ENCODE results near the gene MAP3K14.

GRCh38 chr17:45364531-45365390, 47.9 kb upstream of the MAP3K14 start:
- TF ChIP-seq CTCF (IDR thresholded peaks at IDR 0.05) (no peak), EZH2 (IDR thresholded peaks at IDR 0.05) (no peak), EZH2phosphoT487 (IDR thresholded peaks at IDR 0.05) (no peak)

Measured in neural progenitor cell (in vitro differentiated cells).